Stomach (tissue), 9 donors: ENCODE data around the gene RPL13A. TPM values are rescaled to one million over a fixed set of nuclear protein-coding genes. Genes with fewer than 3 reads are reported as not detected.

Experiments used
- DNase-seq, 2 donors: peaks; one replicate each; pipeline versions ENCODE4 v3.0.0 to v3.0.0-alpha.2; 2013 to 2019
- H3K27ac ChIP-seq, 5 donors: fragments of 200-600 bp in 4 of 5; sonication (generic) in 4 of 5; one replicate each; pipeline ENCODE4 v1.5.1; 2013 to 2019; ENCODE audit warnings: mild to moderate bottlenecking in 1 of 5, moderate library complexity in 1 of 5
- H3K27me3 ChIP-seq, 3 donors: fragments of 200-600 bp; sonication (generic); one replicate each; pipeline ENCODE4 v1.5.1; 2017 to 2019; ENCODE audit warnings: mixed run types in 1 of 3
- H3K36me3 ChIP-seq, 4 donors: fragments of 200-600 bp; sonication (generic); 1 replicate in 3 of 4; 2 replicates in 1 of 4; pipeline ENCODE4 v1.5.1; 2016 to 2019
- H3K4me1 ChIP-seq, 4 donors: fragments of 200-600 bp; sonication (generic); one replicate each; pipeline ENCODE4 v1.5.1; 2016 to 2019
- H3K4me3 ChIP-seq, 4 donors: fragments of 200-600 bp; sonication (generic) in 3 of 4; one replicate each; pipeline ENCODE4 v1.5.1; 2016 to 2019; ENCODE audit warnings: mild to moderate bottlenecking in 1 of 4
- H3K9me3 ChIP-seq, 4 donors: fragments of 200-600 bp; sonication (generic); one replicate each; pipeline ENCODE4 v1.5.1; 2016 to 2019
- CTCF ChIP-seq, 7 experiments: fragments of 450-650 bp in 4 of 7; fragments of 200-600 bp in 3 of 7; sonication (generic) in 3 of 7; IDR thresholded peaks; one replicate each; pipeline ENCODE4 v1.5.1; 2016 to 2019; ENCODE audit warnings: antibody characterized with exemption in 7 of 7, control low read depth in 2 of 7, mild to moderate bottlenecking in 1 of 7
- EP300 ChIP-seq: sonication (generic); formaldehyde crosslinking; IDR thresholded peaks from one replicate; pipeline ENCODE4 v1.6.1; 2017; ENCODE audit warnings: antibody characterized with exemption
- POLR2A ChIP-seq, 4 donors: fragments of 450-650 bp; IDR thresholded peaks; one replicate each; pipeline ENCODE4 v1.6.1; 2016; ENCODE audit warnings: antibody characterized with exemption in 4 of 4, control low read depth in 2 of 4, mild to moderate bottlenecking in 1 of 4, moderate library complexity in 1 of 4
- POLR2AphosphoS5 ChIP-seq, 3 donors: sonication (generic); formaldehyde crosslinking; IDR thresholded peaks; one replicate each; pipeline ENCODE4 v1.6.1; 2016; ENCODE audit warnings: antibody characterized with exemption in 3 of 3
- WGBS, 5 donors: extraction: QIAGEN DNeasy Blood & Tissue Kit in 3 of 5; methylation state at CpG; one replicate each; pipeline versions ENCODE4 v1.1.5 to v1.1.7; 2013 to 2018; 5-methylcytosine and 5-hydroxymethylcytosine counted together
- intact Hi-C: fragments of 100-400 bp; cut with DNase I; formaldehyde crosslinking; loops from one replicate; pipeline ENCODE4 v1.15.1; 2023; ENCODE audit warnings: low total_unique reads
- polyA plus RNA-seq, 3 donors: library from polyadenylated mRNA; stranded (reverse); fragments of 200-250 nt; gene quantifications; one replicate each; pipeline ENCODE4 v1.2.3, GENCODE V29; 2013
- total RNA-seq, 5 donors: library from RNA; depleted of rRNA; stranded (reverse); fragments of >200 nt; gene quantifications; one replicate each; pipeline versions ENCODE4 v1.1.0 to v1.2.3, GENCODE V29; 2014 to 2016
- donor health status: healthy with polysubstance abuse.
- donor health status: Bipolar disorder and iron deficiency.
- donor health status: healthy.

RPL13A gene
- total and polyA plus RNA-seq, 8 donors = 2,540 to 5,817 (median 3,195) TPM

DNA sequence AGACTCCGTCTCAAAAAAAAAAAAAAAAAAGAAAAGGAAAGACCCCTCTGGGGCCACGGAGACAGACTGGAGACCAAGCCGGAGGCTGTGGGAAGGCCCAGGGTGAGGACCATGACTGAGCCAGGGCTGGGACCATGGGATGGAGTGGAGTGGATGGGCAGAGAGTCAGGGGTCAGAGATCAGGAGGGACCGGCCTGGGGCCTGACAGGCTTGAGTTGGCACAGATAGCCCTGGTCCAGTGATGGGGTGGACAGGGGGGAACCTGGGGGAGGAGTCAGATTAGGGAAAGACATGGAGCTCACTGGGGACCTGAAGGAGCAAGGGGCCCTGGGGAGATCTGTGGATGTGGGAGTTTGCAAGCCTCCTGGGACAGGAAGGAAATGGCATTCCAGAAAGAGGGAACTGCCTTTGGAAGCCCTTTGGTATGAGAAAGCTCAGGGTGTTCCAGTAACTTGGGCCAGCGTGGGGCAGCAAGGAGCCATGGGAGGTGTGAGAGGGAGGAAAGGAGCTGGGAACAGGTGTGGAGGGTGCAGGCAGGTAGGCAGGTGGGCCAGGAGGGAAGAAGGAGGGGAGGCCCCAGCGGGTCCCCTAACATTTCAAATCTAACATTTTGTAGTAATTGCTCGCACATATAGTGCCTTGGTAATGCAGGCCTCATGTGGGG lies 6.3 kb upstream of the RPL13A start:
- no peak for TF ChIP-seq POLR2AphosphoS5 (IDR thresholded peaks at IDR 0.05)
- no peak for TF ChIP-seq CTCF (IDR thresholded peaks at IDR 0.05)
- H3K36me3 ChIP-seq = peaks cover 0 to 32% (median 16%) of the 10 kb centered on the region in 4 donors
- no peaks in the 10 kb centered on the region for H3K27me3 ChIP-seq
- DNase-seq = no peak
- H3K4me1 ChIP-seq = peaks cover 0 to 17% (median 5%) of the 10 kb centered on the region in 4 donors
- intact Hi-C loops = no loop called here
- H3K27ac ChIP-seq = no peak overlapping the region
- no peak overlapping the region for H3K4me3 ChIP-seq
- H3K9me3 ChIP-seq = no peaks in the 10 kb centered on the region
- 83 to 90% (median 87%) methylated on average over 7 of the region's 7 CpGs for WGBS, 5 donors

GRCh38 chr19:49486232-49486631 lies 1.2 kb upstream of the RPL13A start:
- H3K9me3 ChIP-seq = no peaks in the 10 kb centered on the region
- H3K4me3 ChIP-seq = no peak overlapping the region
- DNase-seq = peak in 1 of 2 donors; percentile 18
- H3K36me3 ChIP-seq = peaks cover 18 to 47% (median 38%) of the 10 kb centered on the region in 4 donors
- WGBS, 5 donors = 87 to 94% (median 93%) methylated on average over 7 of the region's 7 CpGs
- H3K27me3 ChIP-seq = no peaks in the 10 kb centered on the region
- no peak for TF ChIP-seq POLR2AphosphoS5 (IDR thresholded peaks at IDR 0.05)
- no peak for TF ChIP-seq POLR2A (IDR thresholded peaks at IDR 0.05)
- no peak for TF ChIP-seq EP300
- no peak for TF ChIP-seq CTCF (IDR thresholded peaks at IDR 0.05)
- H3K4me1 ChIP-seq = peaks cover 25 to 38% (median 34%) of the 10 kb centered on the region in 4 donors
- intact Hi-C loops = no loop called here
- peak overlapping the region in 3 of 5 donors; percentile 91 to 96 (median 93) for H3K27ac ChIP-seq

DNA sequence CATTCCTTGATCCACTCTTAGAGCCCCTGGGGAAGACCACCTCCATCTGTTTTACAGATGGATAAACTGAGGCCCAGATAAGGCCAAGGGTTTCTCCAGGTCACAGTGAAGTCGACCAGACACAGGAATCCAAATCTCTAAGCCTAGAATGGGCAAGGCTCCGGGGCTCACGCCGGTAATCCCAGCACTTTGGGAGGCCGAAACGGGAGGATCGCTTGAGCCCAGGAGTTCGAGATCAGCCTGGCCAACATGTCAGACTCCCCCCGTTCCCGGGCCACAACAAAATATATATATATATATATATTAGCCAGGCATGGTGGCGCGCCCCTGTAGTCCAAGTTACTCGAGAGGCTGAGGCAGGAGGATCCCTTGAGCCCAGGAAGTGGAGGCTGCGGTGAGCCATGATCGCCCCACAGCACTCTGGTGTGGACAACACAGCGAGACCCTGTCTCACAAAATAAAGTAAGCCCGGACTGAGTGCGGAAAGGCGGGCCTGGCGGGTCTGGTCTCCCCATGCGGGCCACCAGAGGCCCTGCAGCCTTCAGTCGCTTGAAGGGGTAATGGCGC lies 615 bp upstream of the RPL13A start:
- peak in 1 of 2 donors; percentile 9 for DNase-seq
- no peaks in the 10 kb centered on the region for H3K9me3 ChIP-seq
- TF ChIP-seq EP300 (no peak), CTCF (IDR thresholded peaks at IDR 0.05) (no peak), POLR2A (IDR thresholded peaks at IDR 0.05) (no peak), POLR2AphosphoS5 (IDR thresholded peaks at IDR 0.05) (no peak)
- no peaks in the 10 kb centered on the region for H3K27me3 ChIP-seq
- peaks cover 24 to 48% (median 43%) of the 10 kb centered on the region in 4 donors for H3K36me3 ChIP-seq
- peak overlapping the region; percentile 78 to 96 (median 91) for H3K27ac ChIP-seq
- H3K4me1 ChIP-seq = peaks cover 25 to 43% (median 36%) of the 10 kb centered on the region in 4 donors
- 63 to 68% (median 65%) methylated on average over 22 to 23 of the region's 23 CpGs for WGBS, 5 donors
- H3K4me3 ChIP-seq = peak overlapping the region; percentile 17 to 94 (median 30)
- intact Hi-C loops = no loop called here

DNA sequence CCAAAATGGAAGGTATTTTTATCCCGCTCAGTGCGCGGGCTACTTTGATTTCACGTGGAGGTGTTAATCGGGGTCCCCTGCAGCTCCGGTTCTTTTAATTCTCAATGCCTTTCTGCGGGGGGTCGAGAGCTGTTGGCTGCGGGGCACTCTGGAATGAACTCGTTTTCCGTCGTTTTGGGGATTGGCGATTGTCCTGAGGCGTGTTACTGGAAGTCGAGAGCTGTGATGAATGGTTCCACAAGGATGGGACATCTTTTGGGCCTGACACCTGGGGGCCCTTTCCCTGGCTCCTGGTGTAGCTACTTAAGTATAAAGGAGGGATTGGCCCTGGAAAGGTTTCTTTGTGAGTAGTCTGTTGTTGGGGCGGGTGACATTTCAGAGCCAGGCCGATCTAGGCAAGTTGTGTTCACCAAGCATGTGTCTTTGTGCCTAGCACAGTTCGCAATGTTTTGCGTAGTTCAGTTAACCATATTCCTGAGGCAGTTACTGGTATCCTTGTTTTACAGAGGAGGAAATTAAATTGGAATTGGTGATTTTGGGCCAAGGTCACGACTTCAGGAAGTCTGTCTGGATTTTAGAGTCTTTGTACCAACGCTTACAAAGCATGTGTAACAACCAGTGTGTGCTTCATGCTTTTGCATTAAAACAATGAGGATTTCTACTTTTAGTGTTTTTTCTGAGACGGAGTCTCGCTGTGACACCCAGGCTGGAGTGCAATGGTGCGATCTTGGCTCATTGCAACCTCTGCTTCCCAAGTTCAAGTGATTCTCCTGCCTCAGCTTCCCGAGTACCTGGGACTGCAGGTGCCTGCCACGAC lies 846 bp downstream of the RPL13A start:
- peak overlapping the region; percentile 81 to 96 (median 93) for H3K27ac ChIP-seq
- peaks cover 25 to 51% (median 39%) of the 10 kb centered on the region in 4 donors for H3K4me1 ChIP-seq
- 0 to 3% (median 1%) methylated on average over 26 of the region's 26 CpGs for WGBS, 5 donors
- H3K36me3 ChIP-seq = peaks cover 37 to 50% (median 48%) of the 10 kb centered on the region in 4 donors
- H3K4me3 ChIP-seq = peak overlapping the region; percentile 91 to 100 (median 93)
- no peaks in the 10 kb centered on the region for H3K9me3 ChIP-seq
- intact Hi-C loops = no loop called here
- TF ChIP-seq EP300 = no peak
- no peak for TF ChIP-seq CTCF (IDR thresholded peaks at IDR 0.05)
- TF ChIP-seq POLR2AphosphoS5 (IDR thresholded peaks at IDR 0.05) = peak in 1 of 3 donors; percentile 4
- no peak for TF ChIP-seq POLR2A (IDR thresholded peaks at IDR 0.05)
- no peaks in the 10 kb centered on the region for H3K27me3 ChIP-seq
- DNase-seq = peak in 1 of 2 donors; percentile 38
